CD4-positive, alpha-beta T cell treated with Interleukin-21 for 1 hour (primary cell): Measurements from ENCODE around the gene ABCC2.
"Not testable (repeated sequence)": the region's sequence is repeated elsewhere in the genome, so short reads cannot be mapped to it uniquely, and the experiment has no call there.

Experiments
- DNase-seq: peaks from one replicate; pipeline ENCODE4 v3.0.0-alpha.2; 2020

Gene ABCC2

DNA sequence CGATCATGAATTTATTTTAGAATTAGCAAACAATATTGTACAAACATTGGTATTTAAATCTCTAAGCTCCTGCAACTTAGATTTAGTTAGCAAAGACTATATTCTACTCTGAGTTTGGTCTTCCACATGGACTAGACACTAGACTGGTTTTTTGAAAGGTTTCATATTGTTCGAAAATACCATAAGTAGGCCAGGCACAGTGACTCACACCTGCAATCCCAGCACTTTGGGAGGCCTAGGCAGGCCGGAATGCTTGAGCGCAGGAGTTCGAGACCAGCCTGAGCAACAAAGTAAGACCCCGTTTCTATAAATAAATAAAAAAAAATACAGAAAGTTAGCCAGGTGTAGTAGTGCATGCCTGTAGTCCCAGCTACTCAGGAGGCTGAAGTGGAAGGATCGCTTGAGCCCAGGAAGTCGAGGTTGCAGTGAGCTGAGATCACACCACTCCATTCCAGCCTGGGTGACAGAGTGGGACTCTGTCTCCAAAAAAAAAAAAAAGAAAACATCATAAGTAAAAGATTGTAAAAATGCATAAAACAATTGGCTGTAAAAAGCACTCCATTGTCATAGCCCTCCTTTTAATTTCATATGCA is 73.1 kb downstream of the ABCC2 start:
- no peak for DNase-seq

DNA sequence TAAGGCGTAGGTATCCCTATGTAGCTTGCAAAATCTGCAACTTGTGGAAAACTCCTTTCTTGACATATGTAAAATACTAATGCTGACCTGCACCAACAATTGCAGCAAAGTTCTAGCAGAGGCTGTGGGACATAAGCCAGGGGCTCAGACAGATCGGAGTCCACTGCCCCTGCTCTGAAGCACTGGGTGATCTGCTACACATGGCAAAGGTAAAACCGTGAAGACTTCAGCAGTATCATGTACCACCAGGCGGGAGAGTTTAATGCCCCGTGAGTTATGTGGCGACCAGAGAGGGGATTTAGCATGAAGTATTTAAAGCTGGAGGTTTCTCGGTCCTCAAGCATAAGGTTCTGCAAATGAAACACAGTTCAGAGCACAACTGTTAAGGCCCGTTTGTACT is 76.4 kb downstream of the ABCC2 start:
- DNase-seq, result no peak

DNA sequence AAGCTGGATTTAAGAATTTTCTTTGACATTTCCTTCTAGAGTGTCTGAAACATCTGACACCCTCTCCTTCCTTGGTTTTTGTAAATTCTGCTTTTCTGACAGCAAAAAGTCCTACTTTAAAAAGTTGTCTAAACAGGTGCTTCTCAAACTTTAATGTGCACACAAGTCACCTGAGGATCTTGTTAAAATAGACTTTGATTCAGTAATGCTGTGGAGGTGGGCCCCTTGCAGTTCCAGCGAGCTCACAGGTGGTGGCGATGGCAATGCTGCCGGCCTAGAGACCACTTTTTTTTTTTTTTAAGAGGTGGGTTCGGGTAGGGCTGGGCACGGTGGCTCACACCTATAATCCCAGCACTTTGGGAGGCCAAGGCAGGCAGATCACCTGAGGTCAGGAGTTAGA is 77.1 kb downstream of the ABCC2 start:
- no peak for DNase-seq

DNA sequence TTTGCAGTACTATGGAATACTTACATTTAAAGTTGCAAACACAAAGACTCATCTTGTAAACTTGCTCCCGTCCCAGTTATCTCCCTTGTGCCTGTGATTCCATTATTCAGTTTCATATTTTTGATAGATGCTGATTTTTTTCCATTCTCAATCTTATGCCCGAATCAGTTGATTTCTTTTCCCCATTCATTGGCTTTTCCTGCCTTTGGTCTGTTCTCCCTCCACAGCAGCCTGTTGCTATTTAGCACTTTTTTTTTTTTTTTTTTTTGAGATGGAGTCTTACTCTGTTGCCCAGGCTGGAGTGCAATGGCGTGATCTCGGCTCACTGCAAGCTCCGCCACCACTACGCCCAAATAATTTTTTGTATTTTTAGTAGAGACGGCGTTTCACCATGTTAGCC is 78.0 kb downstream of the ABCC2 start:
- DNase-seq, result no peak

DNA sequence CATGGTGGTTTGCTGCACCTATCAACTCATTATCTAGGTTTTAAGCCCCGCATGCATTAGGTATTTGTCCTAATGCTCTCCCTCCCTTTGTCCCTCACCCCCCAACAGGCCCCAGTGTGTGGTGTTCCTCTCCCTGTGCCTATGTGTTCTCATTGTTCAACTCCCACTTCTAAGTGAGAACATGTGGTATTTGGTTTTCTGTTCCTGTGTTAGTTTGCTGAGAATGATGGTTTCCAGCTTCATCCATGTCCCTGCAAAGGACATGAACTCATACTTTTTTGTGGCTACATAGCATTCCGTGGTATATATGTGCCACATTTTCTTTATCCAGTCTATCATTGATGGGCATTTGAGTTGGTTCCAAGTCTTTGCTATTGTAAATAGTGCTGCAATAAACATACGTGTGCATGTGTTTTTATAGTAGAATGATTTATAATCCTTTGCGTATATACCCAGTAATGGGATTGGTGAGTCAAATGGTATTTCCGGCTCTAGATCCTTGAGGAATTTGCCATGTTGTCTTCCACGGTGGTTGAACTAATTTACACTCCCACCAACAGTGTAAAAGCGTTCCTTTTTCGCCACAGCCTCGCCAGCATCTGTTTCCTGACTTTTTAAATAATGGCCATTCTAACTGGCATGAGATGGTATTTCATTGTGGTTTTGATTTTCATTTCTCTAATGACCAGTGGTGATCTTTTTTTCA is 81.2 kb downstream of the ABCC2 start:
- not testable (repeated sequence) for DNase-seq

DNA sequence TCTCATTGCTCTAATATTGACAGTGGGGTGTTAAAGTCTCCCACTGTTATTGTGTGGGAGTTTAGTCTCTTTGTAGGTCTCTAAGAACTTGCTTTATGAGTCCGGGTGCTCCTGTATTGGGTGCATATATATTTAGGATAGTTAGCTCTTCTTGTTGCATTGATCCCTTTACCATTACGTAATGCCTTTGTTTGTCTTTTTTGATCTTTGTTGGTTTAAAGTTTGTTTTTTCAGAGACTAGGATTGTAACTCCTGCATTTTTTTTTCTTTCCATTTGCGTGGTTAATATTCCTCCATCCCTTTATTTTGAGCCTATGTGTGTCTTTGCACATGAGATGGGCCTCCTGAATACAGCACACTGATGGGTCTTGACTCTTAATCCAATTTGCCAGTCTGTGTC is 84.8 kb downstream of the ABCC2 start:
- DNase-seq, result not testable (repeated sequence)

DNA sequence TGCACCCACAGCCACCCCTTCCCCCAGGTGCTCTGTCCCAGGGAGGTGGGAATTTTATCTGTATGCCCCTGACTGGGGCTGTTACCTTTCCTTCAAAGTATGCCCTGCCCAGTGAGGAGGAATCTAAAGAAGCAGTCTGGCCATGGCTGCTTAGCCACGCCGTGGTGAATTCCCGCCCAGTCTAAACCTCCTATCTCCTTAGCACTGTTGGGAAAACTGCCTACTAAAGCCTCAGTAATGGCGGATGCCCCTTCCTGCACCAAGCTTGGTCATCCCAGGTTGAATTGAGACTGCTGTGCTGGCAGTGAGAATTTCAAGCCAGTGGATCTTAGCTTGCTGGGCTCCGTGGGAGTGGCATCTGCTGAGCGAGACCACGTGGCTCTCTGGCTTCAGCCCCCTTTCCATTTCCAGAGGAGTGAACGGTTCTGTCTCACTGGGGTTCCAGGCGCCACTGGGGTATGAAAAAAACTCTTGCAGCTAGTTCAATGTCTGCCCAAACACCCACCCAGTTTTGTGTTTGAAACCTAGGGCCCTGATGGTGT is 87.2 kb downstream of the ABCC2 start:
- no peak for DNase-seq

DNA sequence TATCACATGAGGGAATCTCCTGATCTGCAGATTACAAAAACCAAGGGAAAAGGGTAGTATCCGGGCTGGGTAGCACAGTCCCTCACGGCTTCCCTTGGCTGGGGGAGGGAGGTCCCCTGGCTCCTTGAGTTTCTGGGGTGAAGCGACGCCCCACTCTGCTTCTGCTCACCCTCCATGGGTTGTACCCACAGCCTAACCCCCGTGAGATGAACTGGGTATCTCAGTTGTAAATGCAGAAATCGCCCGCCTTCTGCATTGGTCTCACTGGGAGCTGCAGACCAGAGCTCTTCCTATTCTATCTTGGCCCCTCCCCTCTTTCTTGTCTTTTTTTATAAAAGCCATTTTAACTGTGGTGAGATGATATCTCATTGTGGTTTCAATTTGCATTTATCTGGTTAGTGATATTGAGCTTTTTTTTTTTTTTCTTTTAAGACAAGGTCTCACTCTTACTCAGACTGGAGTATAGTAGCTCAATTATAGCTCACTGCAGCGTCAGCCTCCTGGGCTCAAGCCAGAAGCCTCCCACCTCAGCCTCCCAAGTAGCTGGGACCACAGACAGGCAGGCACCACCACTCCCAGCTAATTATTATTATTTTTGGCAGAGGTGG is 87.8 kb downstream of the ABCC2 start:
- DNase-seq, result peak; percentile 66

DNA sequence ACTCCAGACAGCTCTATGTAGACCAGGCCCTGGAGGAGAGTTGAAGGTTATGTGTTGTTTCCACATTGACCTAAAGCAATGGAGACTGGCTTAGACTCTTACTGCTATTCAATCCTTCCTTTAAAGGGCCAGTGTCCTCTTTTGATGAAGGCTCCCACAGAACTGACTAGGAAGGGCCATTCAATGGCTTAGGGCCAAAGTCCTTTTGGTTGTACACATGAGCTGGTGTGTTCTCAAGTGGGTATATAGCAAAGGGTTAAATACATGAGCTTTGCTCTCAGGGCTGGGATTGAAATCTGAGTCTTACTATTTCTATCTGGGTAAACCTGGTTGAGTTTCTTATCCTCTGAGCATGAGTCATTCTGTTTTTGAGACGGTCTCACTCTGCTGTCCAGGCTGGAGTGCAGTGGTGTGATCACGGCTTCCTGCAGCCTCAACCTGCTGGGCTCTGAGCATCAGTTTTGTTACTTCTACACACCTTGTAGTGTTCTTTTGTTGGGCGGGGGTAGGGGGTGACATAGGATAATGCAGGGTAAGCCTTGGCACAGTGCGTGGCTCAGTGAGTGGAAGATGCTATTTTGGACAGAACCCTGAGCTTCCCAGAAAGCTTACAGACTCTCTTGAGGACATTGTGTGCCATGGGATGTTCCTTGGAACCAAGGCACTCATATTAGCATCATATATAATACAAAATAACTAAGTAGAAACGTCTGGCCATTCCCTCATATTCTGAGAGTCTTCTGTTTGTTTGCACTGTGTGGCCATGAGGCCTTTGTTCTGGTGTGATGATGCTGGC is 90.1 kb downstream of the ABCC2 start:
- no peak for DNase-seq

DNA sequence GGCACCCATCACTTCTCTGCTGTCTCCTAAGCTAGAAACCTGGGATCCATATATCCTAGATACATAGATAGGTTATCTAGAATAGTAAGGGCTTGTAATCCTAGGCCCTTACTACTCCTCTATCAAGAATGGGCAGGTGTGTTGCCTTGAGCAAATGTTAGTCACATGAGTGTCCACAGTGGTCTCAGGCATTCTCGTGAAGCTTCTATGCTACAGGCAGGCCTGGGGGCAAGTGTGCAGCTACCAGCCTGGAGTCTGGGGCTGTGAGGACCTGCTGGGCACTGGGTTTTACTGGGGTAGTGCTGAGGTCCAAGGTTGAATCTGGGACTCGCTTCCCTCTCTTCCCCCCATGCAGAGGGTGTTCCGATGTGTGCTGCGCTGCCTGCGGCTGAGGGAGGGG is 91.4 kb downstream of the ABCC2 start:
- no peak for DNase-seq

DNA sequence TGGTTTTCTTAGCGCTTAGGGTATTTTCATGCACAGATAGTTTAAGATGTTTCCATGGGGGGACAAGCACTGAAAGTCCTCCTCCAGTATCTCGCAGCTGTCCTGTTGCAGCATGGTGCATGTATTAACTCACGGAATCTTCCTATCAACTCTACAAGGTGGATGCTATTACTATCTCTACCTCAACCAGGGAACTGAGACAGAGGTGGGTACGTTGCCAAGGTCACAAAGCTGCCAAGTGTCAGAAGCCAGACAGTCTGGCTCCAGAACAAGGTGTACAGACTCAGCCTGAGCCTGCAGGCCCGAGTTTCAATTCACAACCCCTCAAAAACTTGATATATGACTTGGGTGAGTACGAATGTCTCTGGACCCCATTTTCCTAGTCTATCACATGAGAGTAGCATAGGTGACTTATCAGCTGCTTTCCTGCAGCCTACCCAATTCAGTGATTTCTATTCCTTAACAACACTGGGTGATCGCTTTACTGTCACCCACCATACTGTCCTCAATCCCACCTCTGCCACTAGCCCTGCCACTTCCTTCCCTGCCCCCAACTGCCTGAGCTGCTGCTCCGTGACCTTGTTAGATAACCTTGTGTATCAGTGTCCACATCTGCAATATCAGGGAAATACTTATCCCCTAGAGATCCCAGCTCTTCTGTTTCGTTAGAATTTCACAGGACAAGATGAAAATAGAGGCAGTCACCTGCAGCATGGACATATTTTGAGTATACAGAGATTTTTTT is 92.1 kb downstream of the ABCC2 start:
- no peak for DNase-seq

DNA sequence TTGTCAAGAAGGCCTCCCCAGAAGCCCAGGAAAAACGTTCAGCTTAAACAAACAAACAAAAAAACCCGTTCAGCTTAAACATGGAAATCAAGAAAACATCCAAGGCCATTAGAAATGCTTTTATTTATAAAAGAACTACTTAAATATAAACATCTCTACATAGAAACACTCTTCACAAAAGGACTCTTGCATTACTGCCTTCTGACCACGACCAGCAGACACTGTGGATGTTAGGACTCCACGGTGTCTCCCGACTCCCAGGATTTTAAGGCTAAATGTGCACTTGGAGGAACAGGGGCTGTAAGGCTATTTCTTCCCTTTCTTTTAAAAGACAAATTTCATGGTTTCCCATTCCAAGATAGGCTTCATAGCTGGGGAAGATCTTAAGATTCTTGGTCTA is 93.0 kb downstream of the ABCC2 start:
- no peak for DNase-seq

DNA sequence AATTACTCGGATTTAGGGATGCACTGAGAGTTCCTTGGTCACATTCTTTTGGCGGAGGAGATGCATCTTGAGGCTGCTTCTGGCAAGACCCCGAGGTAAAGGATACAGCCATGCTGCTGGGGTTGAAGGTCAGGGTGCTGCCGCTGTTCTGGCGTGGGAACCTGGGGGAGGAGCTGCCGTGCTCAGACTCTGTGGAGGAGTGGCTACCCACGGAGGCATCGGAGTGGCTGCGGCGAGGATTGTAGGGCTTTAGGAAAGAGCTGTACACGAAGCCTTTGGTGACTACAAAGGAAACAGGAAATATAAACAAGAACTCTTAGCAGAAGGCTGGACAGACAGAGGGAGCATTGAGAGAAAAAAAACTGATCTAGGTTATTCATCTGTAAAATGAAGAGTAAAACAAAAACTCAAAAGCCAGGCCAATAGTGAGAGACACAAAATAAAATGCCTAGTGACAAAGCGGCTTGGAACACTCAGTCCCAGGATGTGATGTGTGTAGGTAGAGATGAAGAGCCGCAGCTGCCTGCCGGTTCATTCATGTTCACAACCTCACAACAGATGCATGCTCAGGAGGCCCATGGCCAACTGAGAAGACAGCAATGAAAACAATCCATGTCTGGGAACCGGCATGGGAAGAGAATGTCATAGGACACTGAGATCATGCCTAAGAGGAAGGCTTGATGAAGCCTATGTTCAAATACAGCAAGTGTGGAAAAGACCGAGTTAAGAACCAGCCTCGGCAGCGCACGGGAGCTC is 97.8 kb downstream of the ABCC2 start:
- no peak for DNase-seq

DNA sequence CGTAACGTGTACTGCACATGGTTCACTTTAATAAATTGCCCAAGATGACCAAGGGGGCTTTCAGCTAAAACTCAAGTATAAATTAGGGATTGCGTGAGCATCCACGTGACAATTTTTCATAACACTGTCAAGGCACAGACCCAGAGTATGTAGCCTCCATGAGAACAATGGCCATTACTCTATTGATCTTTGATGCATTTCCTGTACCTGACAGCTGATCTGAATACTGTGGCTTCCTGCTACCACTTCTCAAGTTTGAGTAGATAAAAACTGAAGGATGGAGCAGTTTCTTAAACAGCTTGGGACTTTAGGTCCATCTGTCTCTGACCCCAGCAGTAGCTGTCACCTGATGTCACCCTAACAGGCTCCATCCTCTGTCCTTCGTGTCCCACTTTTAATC is 98.9 kb downstream of the ABCC2 start:
- DNase-seq, result no peak

DNA sequence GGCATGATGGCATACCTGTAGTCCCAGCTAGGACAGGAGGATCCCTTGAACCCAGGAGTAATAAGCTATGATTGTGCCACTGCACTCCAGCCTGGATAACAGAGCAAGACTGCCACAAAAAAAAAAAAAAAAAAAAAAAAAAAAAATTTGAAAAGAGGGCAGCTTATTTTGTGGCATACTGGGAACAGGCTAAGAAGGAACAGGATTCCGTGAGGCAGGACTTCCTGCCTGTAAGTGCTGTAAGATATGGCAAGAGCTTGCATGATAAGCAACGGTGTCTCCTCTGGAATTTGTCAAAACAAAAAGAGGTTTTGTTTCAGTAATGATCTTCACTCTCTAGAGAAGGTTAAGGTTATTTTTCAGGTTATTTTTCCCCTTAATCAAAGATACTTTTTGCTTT is 101.1 kb downstream of the ABCC2 start:
- DNase-seq, result no peak

DNA sequence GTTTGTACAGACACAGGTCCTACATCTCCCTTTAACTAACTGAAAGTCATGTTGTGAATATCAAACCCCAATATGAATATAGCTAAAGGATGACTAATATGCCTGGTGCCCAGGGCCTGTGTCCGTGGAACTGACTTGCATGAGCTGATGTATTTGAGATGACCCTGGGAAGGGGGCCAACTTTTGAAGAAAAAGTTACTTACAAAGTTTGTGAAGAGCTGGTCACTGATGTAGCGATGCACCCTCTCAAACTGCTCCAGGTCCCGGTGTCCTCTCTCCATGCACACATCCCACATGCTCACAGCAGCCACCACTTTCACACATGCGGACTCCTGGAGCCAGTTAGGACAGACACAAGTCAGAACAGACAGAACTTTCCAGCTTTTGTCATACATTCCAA is 106.2 kb downstream of the ABCC2 start:
- no peak for DNase-seq

DNA sequence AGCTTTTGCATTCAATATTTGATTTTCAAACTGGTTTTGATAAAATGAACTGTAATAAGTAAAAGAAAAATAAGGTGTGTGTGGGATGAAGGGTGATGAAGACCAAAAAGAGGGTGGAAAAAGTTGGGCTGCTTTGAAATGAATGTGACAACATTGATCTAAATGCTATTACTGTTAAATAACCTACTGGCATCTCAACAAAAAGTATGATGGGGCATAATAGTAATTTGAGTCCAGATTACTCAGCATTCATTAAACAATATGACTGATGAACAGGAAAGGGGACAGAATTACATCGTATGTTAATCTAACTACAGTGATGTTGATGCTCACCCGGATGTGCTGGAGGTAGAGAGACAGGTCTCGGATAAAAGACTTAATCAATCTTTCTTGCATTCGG is 112.2 kb downstream of the ABCC2 start:
- no peak for DNase-seq

DNA sequence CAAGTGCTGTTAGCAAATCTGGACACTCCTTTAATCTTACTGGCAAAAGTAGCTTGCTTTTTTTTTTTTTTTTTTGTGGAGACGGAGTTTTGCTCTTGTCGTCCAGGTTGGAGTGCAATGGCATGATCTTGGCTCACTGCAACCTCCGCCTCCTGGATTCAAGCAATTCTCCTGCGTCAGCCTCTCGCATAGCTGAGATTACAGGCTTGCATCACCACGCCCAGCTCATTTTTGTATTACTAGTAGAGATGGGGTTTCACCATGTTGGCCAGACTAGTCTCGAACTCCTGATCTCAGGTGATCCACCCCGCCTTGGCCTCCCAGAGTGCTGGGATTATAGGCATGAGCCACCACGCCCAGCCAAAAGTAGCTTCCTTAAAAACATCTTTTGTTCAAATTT is 112.6 kb downstream of the ABCC2 start:
- DNase-seq, result not testable (repeated sequence)

DNA sequence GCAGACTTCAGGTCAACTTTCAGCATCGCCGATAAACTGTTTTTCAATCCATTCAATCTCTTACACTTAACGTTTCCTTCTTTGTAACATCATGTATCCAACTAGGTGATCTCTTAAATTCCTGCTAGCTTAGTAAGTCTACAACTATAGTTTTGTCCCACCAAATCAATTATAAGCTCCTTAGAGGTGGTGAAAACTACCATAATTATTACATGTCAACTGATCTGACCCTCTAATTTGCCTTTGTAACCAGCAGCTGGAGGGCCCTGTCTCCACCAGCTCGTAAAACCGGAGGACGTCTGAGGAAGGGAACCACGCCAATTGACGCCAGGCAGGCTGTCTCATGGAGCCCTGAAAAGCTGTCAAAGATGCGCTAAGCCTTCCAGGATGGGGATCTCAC is 113.4 kb downstream of the ABCC2 start:
- no peak for DNase-seq
